B cell (primary cell): ENCODE measurements around the gene PKMYT1. TPM values are rescaled to one million over a fixed set of nuclear protein-coding genes. Genes with fewer than 3 reads are reported as not detected.

Source experiments
- ATAC-seq: fragments of 200-7000 bp; cut with Tn5 transposase; one replicate; pipeline ENCODE4 v1.10.0; 2021; ENCODE audit warnings: low read depth, mild to moderate bottlenecking, moderate number of reproducible peaks, moderate library complexity
- CTCF ChIA-PET: fragments of 350-600 bp; sonication (Branson Sonifier 250); formaldehyde crosslinking; loops from one replicate; lab custom pipeline; 2021; ENCODE audit warnings: antibody characterized with exemption, inconsistent platforms; lab: Charles Lee
- POLR2A ChIA-PET: fragments of 350-600 bp; sonication (Branson Sonifier 250); formaldehyde crosslinking; loops from one replicate; lab custom pipeline; 2021; ENCODE audit warnings: antibody characterized with exemption; lab: Charles Lee
- DNase-seq: peaks from one replicate; pipeline ENCODE4 v3.0.0; 2013
- H2AFZ ChIP-seq: 2 replicates; pipeline ENCODE4 v1.6.1; 2012; ENCODE audit warnings: mild to moderate bottlenecking, low read depth, low read length; ENCODE audit not compliant: insufficient read depth, poor library complexity, severe bottlenecking
- H3K27ac ChIP-seq, 2 donors: 1 replicate in 1 of 2; 2 replicates in 1 of 2; pipeline ENCODE4 v1.5.1; 2012 to 2013; ENCODE audit warnings: low read length in 2 of 2, mild to moderate bottlenecking in 2 of 2, moderate library complexity in 1 of 2
- H3K27me3 ChIP-seq, 4 experiments: fragments of 200-600 bp in 1 of 4; sonication (generic) in 1 of 4; replicated peaks in 1 of 4; 1 replicate in 2 of 4; 2 replicates in 2 of 4; pipeline versions ENCODE4 v1.6.1 to v1.7.0; 2013 to 2016; ENCODE audit warnings: low read length in 3 of 4, mild to moderate bottlenecking in 2 of 4, mixed read lengths in 1 of 4, moderate library complexity in 1 of 4; ENCODE audit not compliant: insufficient read depth in 4 of 4, control insufficient read depth in 3 of 4; ENCODE audit errors: control extremely low read depth in 1 of 4
- H3K36me3 ChIP-seq, 2 experiments: replicated peaks in 1 of 2; 1 replicate in 1 of 2; 2 replicates in 1 of 2; pipeline versions ENCODE4 v1.6.1 to v1.7.1; 2013; ENCODE audit warnings: low read length in 1 of 2; ENCODE audit not compliant: insufficient read depth in 2 of 2, control insufficient read depth in 1 of 2; ENCODE audit errors: control extremely low read depth in 1 of 2, extremely low read depth in 1 of 2
- H3K4me1 ChIP-seq, 2 donors: fragments of 200-600 bp in 1 of 2; sonication (generic) in 1 of 2; 1 replicate in 1 of 2; 2 replicates in 1 of 2; pipeline versions ENCODE4 v1.5.1 to v1.6.1; 2013 to 2017; ENCODE audit warnings: low read length in 2 of 2; ENCODE audit not compliant: control insufficient read depth in 2 of 2, insufficient read depth in 2 of 2
- H3K4me2 ChIP-seq: replicated peaks from 2 replicates; pipeline ENCODE3; 2012; ENCODE audit warnings: mild to moderate bottlenecking, low read depth, low read length; ENCODE audit not compliant: poor library complexity, severe bottlenecking
- H3K4me3 ChIP-seq, 5 experiments: fragments of 200-600 bp in 1 of 5; sonication (generic) in 1 of 5; 1 replicate in 3 of 5; 2 replicates in 2 of 5; pipeline versions ENCODE4 v1.5.1 to v1.7.0; 2011 to 2016; ENCODE audit warnings: low read length in 4 of 5, mild to moderate bottlenecking in 4 of 5, low read depth in 2 of 5, control low read depth in 1 of 5, moderate library complexity in 1 of 5; ENCODE audit not compliant: insufficient read depth in 1 of 5; ENCODE audit errors: control extremely low read depth in 1 of 5, extremely low read depth in 1 of 5
- H3K79me2 ChIP-seq: fragments of 200-600 bp; sonication (generic); one replicate; pipeline ENCODE4 v1.6.0; 2016; ENCODE audit warnings: low read length; ENCODE audit not compliant: control insufficient read depth, insufficient read depth
- H3K9ac ChIP-seq: fragments of 200-600 bp; sonication (generic); 2 replicates; pipeline ENCODE4 v1.6.1; 2017; ENCODE audit warnings: mild to moderate bottlenecking, low read length, moderate library complexity
- H3K9me3 ChIP-seq, 3 donors: one replicate each; pipeline versions ENCODE4 v1.6.1 to v1.7.1; 2013; ENCODE audit warnings: low read length in 2 of 3; ENCODE audit not compliant: control insufficient read depth in 2 of 3, insufficient read depth in 1 of 3; ENCODE audit errors: control extremely low read depth in 1 of 3
- H4K20me1 ChIP-seq: 2 replicates; pipeline ENCODE4 v1.6.0; 2012; ENCODE audit warnings: mild to moderate bottlenecking, low read length; ENCODE audit not compliant: insufficient read depth, control insufficient read depth, poor library complexity, severe bottlenecking
- H3K27ac Mint-ChIP-seq: one replicate; pipeline ENCODE4 v1.8.0; 2021; ENCODE audit warnings: mixed read lengths
- H3K27me3 Mint-ChIP-seq: one replicate; pipeline ENCODE4 v1.8.0; 2021; ENCODE audit warnings: mixed read lengths
- H3K4me1 Mint-ChIP-seq: one replicate; pipeline ENCODE4 v1.8.0; 2021; ENCODE audit warnings: mixed read lengths
- H3K4me3 Mint-ChIP-seq: one replicate; pipeline ENCODE4 v1.8.0; 2021; ENCODE audit warnings: mixed read lengths
- H3K9me3 Mint-ChIP-seq: one replicate; pipeline ENCODE4 v1.8.0; 2022; ENCODE audit warnings: mixed read lengths; ENCODE audit not compliant: insufficient read depth
- EZH2 ChIP-seq: IDR thresholded peaks from 2 replicates; pipeline ENCODE4 v1.6.1; 2012; ENCODE audit warnings: borderline replicate concordance, low read depth, mild to moderate bottlenecking, moderate library complexity, low read length; ENCODE audit not compliant: insufficient read depth, poor library complexity, severe bottlenecking
- WGBS: methylation state at CpG from one replicate; pipeline ENCODE4 v1.1.5; 2013; ENCODE audit warnings: missing lambda C conversion rate; ENCODE audit not compliant: insufficient coverage; 5-methylcytosine and 5-hydroxymethylcytosine counted together
- intact Hi-C: fragments of 100-400 bp; cut with micrococcal nuclease; formaldehyde crosslinking; loops from one replicate; pipeline ENCODE4 v1.10.0; 2022
- polyA plus RNA-seq: library from polyadenylated mRNA; depleted of rRNA; stranded (reverse); fragments of >200 nt; gene quantifications from 2 replicates; pipeline ENCODE4 v1.2.3, GENCODE V29; 2012
- total RNA-seq, 2 donors: library from RNA; stranded (reverse); fragments of 120-200 nt in 1 of 2; gene quantifications; 1 replicate in 1 of 2; 2 replicates in 1 of 2; pipeline versions ENCODE4 v1.2.3 to v1.2.4, GENCODE V29; 2013 to 2022
- TF ChIP-seq, protein P1 (sequence below): fragments of 200-600 bp; IDR thresholded peaks from one replicate; pipeline ENCODE4 v1.8.0; 2022; ENCODE audit warnings: antibody characterized with exemption, mild to moderate bottlenecking

Gene PKMYT1
- total and polyA plus RNA-seq, 2 donors (not counting 1 experiment from before 2014, with no cell fraction given), result 0.67 to 2.6 TPM

- CTCF ChIA-PET, result interaction anchor here (1.0 to 9.6 kb wide), 4 partner anchors 17 to 124 kb away, joined by 3 to 213 read pairs (median 32); partner anchors contain the start of genes HCFC1R1, THOC6 and TNFRSF12A
- Histone ChIP-seq H3K9ac (no peak overlapping the region), H3K4me1 (peaks cover 25 to 32% of the 10 kb centered on the region in 2 donors), H3K79me2 (no peaks in the 10 kb centered on the region), H3K4me3 (peak overlapping the region in 2 of 5 experiments; percentile 21 to 29), H3K27me3 (peaks cover 0 to 10% (median 3%) of the 10 kb centered on the region in 4 experiments), H3K4me2 (peak overlapping the region; percentile 68), H3K9me3 (peaks cover 0 to 18% (median 0%) of the 10 kb centered on the region in 3 donors), H3K36me3 (no peaks in the 10 kb centered on the region), H4K20me1 (no peaks in the 10 kb centered on the region), H3K27ac (no peak overlapping the region), H2AFZ (no peak overlapping the region)
- TF ChIP-seq, protein P1, sequence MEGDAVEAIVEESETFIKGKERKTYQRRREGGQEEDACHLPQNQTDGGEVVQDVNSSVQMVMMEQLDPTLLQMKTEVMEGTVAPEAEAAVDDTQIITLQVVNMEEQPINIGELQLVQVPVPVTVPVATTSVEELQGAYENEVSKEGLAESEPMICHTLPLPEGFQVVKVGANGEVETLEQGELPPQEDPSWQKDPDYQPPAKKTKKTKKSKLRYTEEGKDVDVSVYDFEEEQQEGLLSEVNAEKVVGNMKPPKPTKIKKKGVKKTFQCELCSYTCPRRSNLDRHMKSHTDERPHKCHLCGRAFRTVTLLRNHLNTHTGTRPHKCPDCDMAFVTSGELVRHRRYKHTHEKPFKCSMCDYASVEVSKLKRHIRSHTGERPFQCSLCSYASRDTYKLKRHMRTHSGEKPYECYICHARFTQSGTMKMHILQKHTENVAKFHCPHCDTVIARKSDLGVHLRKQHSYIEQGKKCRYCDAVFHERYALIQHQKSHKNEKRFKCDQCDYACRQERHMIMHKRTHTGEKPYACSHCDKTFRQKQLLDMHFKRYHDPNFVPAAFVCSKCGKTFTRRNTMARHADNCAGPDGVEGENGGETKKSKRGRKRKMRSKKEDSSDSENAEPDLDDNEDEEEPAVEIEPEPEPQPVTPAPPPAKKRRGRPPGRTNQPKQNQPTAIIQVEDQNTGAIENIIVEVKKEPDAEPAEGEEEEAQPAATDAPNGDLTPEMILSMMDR, result no peak
- no peak for TF ChIP-seq EZH2
- H3K9me3 Mint-ChIP-seq, result no peaks in the 10 kb centered on the region
- WGBS, result 11% methylated on average over 21 of the region's 25 CpGs
- intact Hi-C loops, result loop anchor here (1.0 kb wide), 2 partner anchors 19 to 25 kb away; partner anchors contain the start of genes PKMYT1 and THOC6
- H3K27me3 Mint-ChIP-seq, result peaks cover 9% of the 10 kb centered on the region
- ATAC-seq, result no peak
- peaks cover 26% of the 10 kb centered on the region for H3K4me1 Mint-ChIP-seq
- no peak overlapping the region for H3K27ac Mint-ChIP-seq
- POLR2A ChIA-PET, result no interaction called here
- peak overlapping the region; percentile 71 for H3K4me3 Mint-ChIP-seq
- no peak for DNase-seq
These were observed 24.6 kb upstream of the PKMYT1 start for GRCh38 chr16:3004781-3005284.

GRCh38 chr16:3004319-3004718 is 24.1 kb upstream of the PKMYT1 start:
- no peak for ATAC-seq
- WGBS, result under 1% methylated on average over 66 of the region's 67 CpGs
- ChIA-PET POLR2A (interaction anchor here (1.1 kb wide), 2 partner anchors 16 to 18 kb away, joined by 5 to 9 read pairs; partner anchors contain the start of genes HCFC1R1 and TNFRSF12A), CTCF (interaction anchor here (0.6 to 9.6 kb wide), 18 partner anchors 14 to 160 kb away, joined by 3 to 213 read pairs (median 4); partner anchors contain the start of genes CLDN6, HCFC1R1, THOC6 and TNFRSF12A)
- H3K27ac ChIP-seq, result no peak overlapping the region
- peaks cover 25 to 32% of the 10 kb centered on the region in 2 donors for H3K4me1 ChIP-seq
- Mint-ChIP-seq H3K27ac (no peak overlapping the region), H3K27me3 (peaks cover 9% of the 10 kb centered on the region), H3K4me1 (peaks cover 26% of the 10 kb centered on the region), H3K9me3 (no peaks in the 10 kb centered on the region), H3K4me3 (peak overlapping the region; percentile 71)
- intact Hi-C loops, result loop anchor here (1.0 kb wide), 2 partner anchors 20 to 24 kb away; partner anchors contain the start of genes PKMYT1 and THOC6
- H3K4me3 ChIP-seq, result no peak overlapping the region
- peaks cover 0 to 10% (median 2%) of the 10 kb centered on the region in 4 experiments for H3K27me3 ChIP-seq
- H2AFZ ChIP-seq, result no peak overlapping the region
- H3K4me2 ChIP-seq, result peak overlapping the region; percentile 68
- no peaks in the 10 kb centered on the region for H4K20me1 ChIP-seq
- TF ChIP-seq, protein P1, result no peak
- TF ChIP-seq EZH2, result no peak
- peaks cover 0 to 18% (median 0%) of the 10 kb centered on the region in 3 donors for H3K9me3 ChIP-seq
- no peaks in the 10 kb centered on the region for H3K79me2 ChIP-seq
- no peak overlapping the region for H3K9ac ChIP-seq
- no peaks in the 10 kb centered on the region for H3K36me3 ChIP-seq
- no peak for DNase-seq
